GM20000 (cell line): ENCODE data around the gene CHSY1.
A peak's percentile ranks its signal among the peaks of the same experiment; 100 is the strongest.
"Not testable (repeated sequence)": the region's sequence is repeated elsewhere in the genome, so short reads cannot be mapped to it uniquely, and the experiment has no call there.

Source experiments
- DNase-seq: peaks from one replicate; pipeline ENCODE4 v3.0.0; 2012; ENCODE audit warnings: low spot score
- CTCF ChIP-seq: IDR thresholded peaks from 2 replicates; pipeline ENCODE4 v1.5.1; 2012; ENCODE audit warnings: mild to moderate bottlenecking, control low read depth; ENCODE audit errors: extremely low read depth, missing control alignments

Gene CHSY1

GRCh38 chr15:101251830-101252820, at the start of gene CHSY1:
CHSY1 (minus strand) TSS chr15:101252048; CDS start chr15:101251456, 592 bp downstream.
- peak; percentile 94 for DNase-seq
- no peak for TF ChIP-seq CTCF

DNA sequence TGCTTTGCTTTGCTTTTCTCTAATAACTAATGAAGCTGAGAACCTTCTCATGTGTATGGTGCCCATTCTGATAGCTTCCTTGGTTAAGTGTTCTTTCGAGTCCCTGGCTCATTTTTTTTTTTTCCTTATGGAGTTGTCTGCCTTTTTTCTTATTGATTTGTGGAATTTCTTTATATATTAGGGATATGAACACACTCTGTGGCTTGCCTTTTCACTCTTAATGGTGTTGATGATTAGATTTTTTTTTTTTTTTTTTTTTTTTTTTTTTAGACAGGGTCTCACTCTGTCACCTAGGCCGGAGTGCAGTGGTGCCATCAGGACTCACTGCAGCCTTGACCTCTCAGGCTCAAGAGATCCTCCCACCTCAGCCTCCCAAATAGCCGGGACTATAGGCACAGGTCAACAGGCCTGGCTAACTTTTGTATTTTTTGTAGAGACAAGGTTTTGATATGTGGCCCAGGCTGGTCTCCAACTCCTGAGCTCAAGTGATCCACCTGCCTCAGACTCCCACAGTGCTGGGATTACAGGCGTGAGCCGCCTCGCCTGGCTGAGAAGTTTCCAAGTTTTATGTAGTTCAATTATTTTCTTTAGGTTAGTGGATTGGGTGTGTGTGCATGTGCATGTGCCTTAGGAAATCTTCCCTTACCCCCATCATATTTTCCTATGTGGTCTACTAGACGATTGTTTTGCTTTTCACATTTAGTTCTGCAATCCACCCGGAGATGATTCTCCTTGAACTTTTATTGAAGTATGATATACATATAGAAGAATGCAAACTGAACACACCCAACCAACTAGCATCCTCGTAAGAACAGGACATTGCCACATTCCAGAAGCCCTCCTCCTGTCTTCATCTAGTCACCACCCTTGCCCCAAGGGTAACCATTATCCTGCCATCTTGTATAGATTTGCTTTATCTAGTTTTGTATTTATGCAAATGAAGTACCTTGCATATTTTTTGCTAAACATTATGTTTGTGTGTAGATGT, 44.9 kb upstream of the CHSY1 start:
- DNase-seq: no peak
- TF ChIP-seq CTCF: no peak

DNA sequence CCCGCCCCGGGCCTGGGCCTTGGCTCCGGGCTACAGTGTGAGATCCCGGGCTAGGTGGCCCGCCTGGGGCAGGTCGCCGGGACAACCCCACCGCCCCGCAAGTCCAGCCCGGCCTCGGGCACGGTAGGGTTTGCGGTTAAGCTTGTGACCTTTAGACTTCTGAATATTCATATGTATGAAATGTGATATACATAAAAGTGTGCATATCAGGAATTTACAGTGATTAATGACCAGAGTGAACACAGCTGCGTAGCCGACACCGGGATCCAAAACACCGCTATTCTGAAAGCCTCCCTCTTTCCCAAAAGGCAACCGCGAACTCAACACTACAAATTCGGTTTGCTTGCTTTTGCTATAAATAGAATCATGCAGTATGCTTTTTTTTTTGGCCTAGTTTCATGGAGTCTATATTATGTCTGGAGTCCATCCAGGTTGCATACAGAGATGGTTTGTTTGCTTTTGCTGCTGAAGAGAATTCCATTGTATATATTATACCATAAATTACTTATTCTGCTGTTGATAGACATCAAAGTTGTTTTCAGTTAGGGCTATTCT, 43.8 kb upstream of the CHSY1 start:
- no peak for TF ChIP-seq CTCF
- no peak for DNase-seq

DNA sequence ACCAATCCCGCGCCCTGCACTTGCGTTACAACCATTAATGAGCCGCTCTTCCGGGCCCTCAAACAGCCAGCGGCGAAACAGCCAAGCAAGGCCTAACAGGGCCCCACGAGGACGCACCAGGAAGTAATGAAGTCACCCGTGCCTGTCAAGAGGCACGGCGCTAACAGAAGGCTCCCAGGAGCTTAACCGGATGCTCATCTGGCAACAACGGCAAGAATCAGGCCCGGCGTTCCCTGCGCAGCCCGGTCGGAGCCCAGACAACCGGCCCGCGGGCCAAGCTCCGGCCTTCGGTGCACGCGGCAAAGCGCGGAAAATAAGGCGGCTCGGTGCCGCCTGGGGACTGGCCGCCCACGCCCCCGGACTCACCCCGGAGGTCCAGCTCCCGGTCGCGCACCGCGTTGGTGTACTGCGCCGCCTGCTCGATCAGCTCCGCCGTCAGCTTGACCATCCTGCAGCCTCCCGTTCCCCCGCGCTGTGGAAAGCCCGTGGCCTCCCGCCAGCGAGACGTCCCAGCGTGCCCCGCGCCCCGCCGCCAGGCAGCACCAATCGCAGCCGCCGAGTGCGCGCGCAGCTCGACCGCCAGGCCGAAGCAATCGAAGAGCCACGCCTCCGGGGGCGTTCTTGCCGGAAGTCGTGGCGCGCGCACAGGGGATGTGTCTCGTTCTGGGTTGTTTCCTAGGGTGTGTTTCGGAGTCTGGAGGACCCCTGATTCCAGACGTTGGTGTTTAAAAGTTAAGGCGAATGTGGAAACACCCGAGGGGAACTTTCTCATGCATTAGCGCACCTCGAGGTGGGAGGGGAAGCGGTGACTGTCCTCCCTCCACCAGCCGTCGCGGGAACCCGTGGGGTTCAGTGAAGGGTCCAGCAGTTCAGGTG, 43.1 kb upstream of the CHSY1 start, which contains the start of gene SNRPA1:
TSS of gene SNRPA1 (minus strand) at position 518 of the 876 bp plus-strand sequence. CDS start at position 448, 70 bp downstream.
- no peak for TF ChIP-seq CTCF
- peak; percentile 98 for DNase-seq

GRCh38 chr15:101293122-101293521, 41.3 kb upstream of the CHSY1 start:
- no peak for DNase-seq
- TF ChIP-seq CTCF: no peak

DNA sequence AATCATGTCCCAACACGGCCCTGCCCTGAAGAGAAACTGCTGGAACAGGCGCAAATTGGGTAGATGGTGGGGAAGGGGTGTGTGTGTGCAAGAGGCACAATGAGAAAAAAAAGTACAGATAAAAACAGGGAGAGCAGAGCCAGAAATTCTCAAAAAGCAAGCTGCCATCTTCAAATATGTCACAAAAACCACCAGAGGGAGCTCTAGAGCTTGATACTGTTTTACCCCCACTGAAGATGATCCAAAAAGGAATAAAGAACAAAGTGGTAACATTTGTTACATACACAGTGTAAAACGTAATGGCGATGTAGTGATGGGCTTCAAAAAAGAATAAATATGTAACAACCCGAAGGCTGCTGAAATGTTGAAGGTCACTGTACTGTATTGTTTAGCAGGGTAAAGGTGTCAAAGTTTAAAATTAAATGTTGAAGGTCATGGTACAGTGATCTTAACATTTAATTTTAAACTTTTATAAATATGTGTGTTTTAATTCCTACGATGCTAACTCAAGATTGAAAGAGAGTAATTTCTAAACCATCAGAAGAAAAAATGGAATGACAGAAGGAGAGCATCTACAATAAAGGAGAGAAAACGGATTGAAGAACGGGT, 37.2 kb upstream of the CHSY1 start:
- peak; percentile 36 for TF ChIP-seq CTCF
- peak; percentile 52 for DNase-seq

- DNase-seq: not testable (repeated sequence)
Observed at GRCh38 chr15:101287342-101287741, 35.5 kb upstream of the CHSY1 start.
